ENCODE measurements around the gene SCG3.

The SCG3 gene

GRCh38 chr15:51687565-51687964 is 6.3 kb downstream of the SCG3 start:
- Histone ChIP-seq H3K4me3 (ENCODE audit: low read length) (no peak overlapping the region), H4K20me1 (ENCODE audit: insufficient read depth, low read length) (no peaks in the 10 kb centered on the region), H3K9ac (ENCODE audit: low read length) (no peak overlapping the region), H3K79me2 (ENCODE audit: low read length) (no peaks in the 10 kb centered on the region), H2AFZ (ENCODE audit: low read depth, low read length) (no peak overlapping the region), H3K4me1 (ENCODE audit: low read length) (peaks cover 16% of the 10 kb centered on the region), H3K27ac (ENCODE audit: low read length) (no peak overlapping the region), H3K4me2 (ENCODE audit: low read length) (no peak overlapping the region), H3K36me3 (replicated peaks; ENCODE audit: low read depth, low read length) (no peaks in the 10 kb centered on the region), H3K9me3 (ENCODE audit: insufficient read depth, low read length) (no peaks in the 10 kb centered on the region), H3K27me3 (ENCODE audit: low read depth, low read length) (peaks cover 19% of the 10 kb centered on the region)
- TF ChIP-seq CTCF (IDR thresholded peaks at IDR 0.05; ENCODE audit: low read depth, low read length) (no peak), EZH2phosphoT487 (IDR thresholded peaks at IDR 0.05; ENCODE audit: low read depth) (no peak)

GRCh38 chr15:51688863-51689262 is 7.6 kb downstream of the SCG3 start:
- Histone ChIP-seq H2AFZ (ENCODE audit: low read depth, low read length) (no peak overlapping the region), H3K27me3 (ENCODE audit: low read depth, low read length) (peaks cover 18% of the 10 kb centered on the region), H3K36me3 (replicated peaks; ENCODE audit: low read depth, low read length) (no peaks in the 10 kb centered on the region), H4K20me1 (ENCODE audit: insufficient read depth, low read length) (no peaks in the 10 kb centered on the region), H3K9me3 (ENCODE audit: insufficient read depth, low read length) (no peaks in the 10 kb centered on the region), H3K4me3 (ENCODE audit: low read length) (no peak overlapping the region), H3K9ac (ENCODE audit: low read length) (no peak overlapping the region), H3K4me2 (ENCODE audit: low read length) (no peak overlapping the region), H3K27ac (ENCODE audit: low read length) (no peak overlapping the region), H3K79me2 (ENCODE audit: low read length) (no peaks in the 10 kb centered on the region), H3K4me1 (ENCODE audit: low read length) (peaks cover 16% of the 10 kb centered on the region)
- TF ChIP-seq EZH2phosphoT487 (IDR thresholded peaks at IDR 0.05; ENCODE audit: low read depth) (no peak), CTCF (IDR thresholded peaks at IDR 0.05; ENCODE audit: low read depth, low read length) (peak; percentile 20)

GRCh38 chr15:51692154-51692553 is 10.9 kb downstream of the SCG3 start:
- no peak overlapping the region for H3K4me3 ChIP-seq (ENCODE audit: low read length)
- no peaks in the 10 kb centered on the region for H4K20me1 ChIP-seq (ENCODE audit: insufficient read depth, low read length)
- no peaks in the 10 kb centered on the region for H3K9me3 ChIP-seq (ENCODE audit: insufficient read depth, low read length)
- H3K36me3 ChIP-seq (replicated peaks; ENCODE audit: low read depth, low read length), result no peaks in the 10 kb centered on the region
- peak overlapping the region; percentile 40 for H3K4me2 ChIP-seq (ENCODE audit: low read length)
- H3K27ac ChIP-seq (ENCODE audit: low read length), result no peak overlapping the region
- H3K27me3 ChIP-seq (ENCODE audit: low read depth, low read length), result peaks cover 8% of the 10 kb centered on the region; the same call in 1 of the 2 replicates
- TF ChIP-seq CTCF (IDR thresholded peaks at IDR 0.05; ENCODE audit: low read depth, low read length) (no peak), EZH2phosphoT487 (IDR thresholded peaks at IDR 0.05; ENCODE audit: low read depth) (no peak)
- H3K79me2 ChIP-seq (ENCODE audit: low read length), result no peaks in the 10 kb centered on the region
- no peak overlapping the region for H3K9ac ChIP-seq (ENCODE audit: low read length)
- no peak overlapping the region for H2AFZ ChIP-seq (ENCODE audit: low read depth, low read length)
- peaks cover 16% of the 10 kb centered on the region for H3K4me1 ChIP-seq (ENCODE audit: low read length)

- TF ChIP-seq CTCF (IDR thresholded peaks at IDR 0.05; ENCODE audit: low read depth, low read length) (no peak), EZH2phosphoT487 (IDR thresholded peaks at IDR 0.05; ENCODE audit: low read depth) (no peak)
- Histone ChIP-seq H2AFZ (ENCODE audit: low read depth, low read length) (no peak overlapping the region), H3K4me2 (ENCODE audit: low read length) (no peak overlapping the region), H3K27me3 (ENCODE audit: low read depth, low read length) (no peaks in the 10 kb centered on the region), H3K27ac (ENCODE audit: low read length) (no peak overlapping the region), H4K20me1 (ENCODE audit: insufficient read depth, low read length) (no peaks in the 10 kb centered on the region), H3K4me3 (ENCODE audit: low read length) (no peak overlapping the region), H3K36me3 (replicated peaks; ENCODE audit: low read depth, low read length) (no peaks in the 10 kb centered on the region), H3K79me2 (ENCODE audit: low read length) (no peaks in the 10 kb centered on the region), H3K9ac (ENCODE audit: low read length) (no peak overlapping the region), H3K4me1 (ENCODE audit: low read length) (peaks cover 10% of the 10 kb centered on the region), H3K9me3 (ENCODE audit: insufficient read depth, low read length) (no peaks in the 10 kb centered on the region)
These were observed 15.3 kb downstream of the SCG3 start for GRCh38 chr15:51696566-51696965.

All from OCI-LY3 (cell line).